ENCODE measurements around the gene MARCHF5. TPM values are rescaled to one million over a fixed set of nuclear protein-coding genes. Genes with fewer than 3 reads are reported as not detected.

The MARCHF5 gene
- polyA plus RNA-seq, 1 experiment, result 34.9 TPM

DNA sequence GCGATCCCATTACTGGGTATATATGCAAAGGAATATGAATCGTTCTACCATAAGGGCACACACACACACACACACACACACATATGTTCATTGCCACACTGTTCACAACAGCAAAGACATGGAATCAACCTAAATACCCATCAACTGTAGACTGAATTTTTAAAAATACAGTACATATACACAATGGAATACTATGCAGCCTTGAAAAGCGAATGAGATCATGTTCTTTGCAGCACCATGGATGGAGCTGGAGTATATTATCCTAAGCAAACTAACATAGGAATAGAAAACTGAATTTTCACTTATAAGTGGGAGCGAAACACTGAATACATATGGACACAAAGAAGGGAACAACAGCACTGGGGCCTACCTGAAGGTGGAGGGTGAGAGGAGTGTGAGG is 72.5 kb downstream of the MARCHF5 start:
- Histone ChIP-seq H3K27ac (ENCODE audit: low read depth, low read length) (no peak overlapping the region), H3K27me3 (ENCODE audit: control insufficient read depth, insufficient read depth, low read length) (no peaks in the 10 kb centered on the region), H3K9me3 (ENCODE audit: control insufficient read depth, insufficient read depth, low read length) (no peaks in the 10 kb centered on the region), H3K4me3 (ENCODE audit: low read depth, low read length) (no peak overlapping the region)
- DNase-seq (ENCODE audit: low read depth, low spot score), result no peak
- TF ChIP-seq, protein P1, sequence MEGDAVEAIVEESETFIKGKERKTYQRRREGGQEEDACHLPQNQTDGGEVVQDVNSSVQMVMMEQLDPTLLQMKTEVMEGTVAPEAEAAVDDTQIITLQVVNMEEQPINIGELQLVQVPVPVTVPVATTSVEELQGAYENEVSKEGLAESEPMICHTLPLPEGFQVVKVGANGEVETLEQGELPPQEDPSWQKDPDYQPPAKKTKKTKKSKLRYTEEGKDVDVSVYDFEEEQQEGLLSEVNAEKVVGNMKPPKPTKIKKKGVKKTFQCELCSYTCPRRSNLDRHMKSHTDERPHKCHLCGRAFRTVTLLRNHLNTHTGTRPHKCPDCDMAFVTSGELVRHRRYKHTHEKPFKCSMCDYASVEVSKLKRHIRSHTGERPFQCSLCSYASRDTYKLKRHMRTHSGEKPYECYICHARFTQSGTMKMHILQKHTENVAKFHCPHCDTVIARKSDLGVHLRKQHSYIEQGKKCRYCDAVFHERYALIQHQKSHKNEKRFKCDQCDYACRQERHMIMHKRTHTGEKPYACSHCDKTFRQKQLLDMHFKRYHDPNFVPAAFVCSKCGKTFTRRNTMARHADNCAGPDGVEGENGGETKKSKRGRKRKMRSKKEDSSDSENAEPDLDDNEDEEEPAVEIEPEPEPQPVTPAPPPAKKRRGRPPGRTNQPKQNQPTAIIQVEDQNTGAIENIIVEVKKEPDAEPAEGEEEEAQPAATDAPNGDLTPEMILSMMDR (IDR thresholded peaks at IDR 0.05; ENCODE audit: low read depth, low read length), result no peak
- POLR2A ChIA-PET, result no interaction called here
- CTCF ChIA-PET, result no interaction called here

GRCh38 chr10:92366412-92367021 is 75.5 kb downstream of the MARCHF5 start:
- no peaks in the 10 kb centered on the region for H3K9me3 ChIP-seq (ENCODE audit: control insufficient read depth, insufficient read depth, low read length)
- no peaks in the 10 kb centered on the region for H3K27me3 ChIP-seq (ENCODE audit: control insufficient read depth, insufficient read depth, low read length)
- ChIA-PET POLR2A (no interaction called here), CTCF (interaction anchor here (0.8 to 1.2 kb wide), 2 partner anchors 278 to 279 kb away, joined by 3 read pairs; no protein-coding TSS in a partner anchor)
- no peak overlapping the region for H3K4me3 ChIP-seq (ENCODE audit: low read depth, low read length)
- TF ChIP-seq, protein P1 (IDR thresholded peaks at IDR 0.05; ENCODE audit: low read depth, low read length), result no peak
- no peak for DNase-seq (ENCODE audit: low read depth, low spot score)
- H3K27ac ChIP-seq (ENCODE audit: low read depth, low read length), result no peak overlapping the region

DNA sequence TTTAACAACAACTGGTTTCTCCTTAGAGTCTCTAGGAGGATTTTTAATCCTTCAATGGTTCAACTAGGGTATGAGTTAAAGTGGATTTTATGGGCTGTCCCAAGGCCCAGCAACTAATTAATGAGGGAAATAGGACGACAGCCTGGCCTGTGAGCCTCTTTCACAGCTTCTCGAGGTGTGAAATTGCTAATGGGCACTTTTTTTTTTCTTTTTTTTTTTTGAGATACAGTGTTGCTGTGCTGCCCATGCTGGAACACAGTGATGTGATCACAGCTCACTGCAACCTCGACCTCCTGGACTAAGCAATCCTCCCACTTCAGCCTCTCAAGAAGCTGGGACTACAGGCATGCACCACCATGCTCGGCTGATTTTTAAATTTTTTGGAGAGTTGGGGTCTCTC is 87.0 kb downstream of the MARCHF5 start:
- H3K4me3 ChIP-seq (ENCODE audit: low read depth, low read length), result no peak overlapping the region
- ChIA-PET POLR2A (no interaction called here), CTCF (no interaction called here)
- H3K27me3 ChIP-seq (ENCODE audit: control insufficient read depth, insufficient read depth, low read length), result peaks cover 3% of the 10 kb centered on the region
- H3K9me3 ChIP-seq (ENCODE audit: control insufficient read depth, insufficient read depth, low read length), result no peaks in the 10 kb centered on the region
- TF ChIP-seq, protein P1 (IDR thresholded peaks at IDR 0.05; ENCODE audit: low read depth, low read length), result no peak
- DNase-seq (ENCODE audit: low read depth, low spot score), result no peak
- H3K27ac ChIP-seq (ENCODE audit: low read depth, low read length), result no peak overlapping the region

DNA sequence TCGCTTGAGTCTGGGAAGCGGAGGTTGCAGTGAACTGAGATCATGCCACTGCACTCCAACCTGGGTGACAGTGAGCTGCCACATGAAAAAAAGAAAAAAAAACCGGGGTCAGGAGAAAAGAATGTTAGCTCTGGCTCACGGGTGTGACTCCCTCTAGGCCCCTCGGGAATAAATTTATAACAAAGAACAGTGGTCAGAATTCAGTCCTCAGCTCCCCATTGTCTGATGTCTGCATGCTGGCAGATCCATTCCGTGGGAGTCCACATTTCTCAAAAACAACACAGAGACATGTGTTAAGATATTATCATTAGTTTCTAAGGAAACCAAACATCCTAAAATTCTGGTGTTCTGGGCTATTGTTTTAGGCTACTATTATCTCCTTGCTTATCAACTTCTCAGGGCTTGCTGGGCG is 90.6 kb downstream of the MARCHF5 start:
- TF ChIP-seq, protein P1 (IDR thresholded peaks at IDR 0.05; ENCODE audit: low read depth, low read length), result no peak
- Histone ChIP-seq H3K27me3 (ENCODE audit: control insufficient read depth, insufficient read depth, low read length) (peaks cover 5% of the 10 kb centered on the region), H3K27ac (ENCODE audit: low read depth, low read length) (no peak overlapping the region), H3K4me3 (ENCODE audit: low read depth, low read length) (no peak overlapping the region), H3K9me3 (ENCODE audit: control insufficient read depth, insufficient read depth, low read length) (no peaks in the 10 kb centered on the region)
- DNase-seq (ENCODE audit: low read depth, low spot score), result no peak
- CTCF ChIA-PET, result no interaction called here
- POLR2A ChIA-PET, result no interaction called here

GRCh38 chr10:92382631-92383030 is 91.7 kb downstream of the MARCHF5 start:
- ChIA-PET CTCF (no interaction called here), POLR2A (no interaction called here)
- Histone ChIP-seq H3K9me3 (ENCODE audit: control insufficient read depth, insufficient read depth, low read length) (no peaks in the 10 kb centered on the region), H3K4me3 (ENCODE audit: low read depth, low read length) (no peak overlapping the region), H3K27ac (ENCODE audit: low read depth, low read length) (no peak overlapping the region), H3K27me3 (ENCODE audit: control insufficient read depth, insufficient read depth, low read length) (peaks cover 5% of the 10 kb centered on the region)
- no peak for DNase-seq (ENCODE audit: low read depth, low spot score)
- TF ChIP-seq, protein P1 (IDR thresholded peaks at IDR 0.05; ENCODE audit: low read depth, low read length), result no peak
